ENCODE data around the gene DHFR2. TPM values are rescaled to one million over a fixed set of nuclear protein-coding genes. Genes with fewer than 3 reads are reported as not detected.
"Not testable (repeated sequence)": the region's sequence is repeated elsewhere in the genome, so short reads cannot be mapped to it uniquely, and the experiment has no call there.

The DHFR2 gene
- total RNA-seq, result 1 to 10 TPM; 6.6 to 7.8 TPM
- long read RNA-seq, transcript DHFR2-201 (2 exons, 3,927 nt), result major isoform, 5 of 7 reads
- long read RNA-seq, partial matches to known transcripts, result 0 of 7 reads
- long read RNA-seq, other reads (novel, unspliced or antisense), result 2 of 7 reads

- DNase-seq (peak; percentile 91 to 96), ATAC-seq (peak; percentile 92)
- intact Hi-C loops (cut with DNase I, micrococcal nuclease), result loop anchor here (10.0 kb wide), 2 partner anchors 48 to 88 kb away; partner anchors contain the start of gene PROS1 (in 1 of the 2)
These were observed at the start of gene DHFR2, which contains the start of gene NSUN3 for GRCh38 chr3:94062513-94063404. TSS of gene DHFR2 (minus strand) at chr3:94062916. CDS start at chr3:94061511, 1,405 bp downstream. TSS of gene NSUN3 (plus strand) at chr3:94063061. CDS start at chr3:94063127, 66 bp downstream.

- peak; percentile 64 for ATAC-seq
- DNase-seq, result no peak
- intact Hi-C loops (cut with DNase I, micrococcal nuclease), result no loop called here
These were observed 48.1 kb upstream of the DHFR2 start for GRCh38 chr3:94110854-94111253.

GRCh38 chr3:94110232-94110631 is 47.5 kb upstream of the DHFR2 start:
- ATAC-seq; intact Hi-C loops (cut with DNase I, micrococcal nuclease); DNase-seq: not testable (repeated sequence)

GRCh38 chr3:94106268-94106667 is 43.6 kb upstream of the DHFR2 start:
- ATAC-seq (no peak), DNase-seq (no peak)
- intact Hi-C loops (cut with DNase I, micrococcal nuclease), result no loop called here

GRCh38 chr3:94101860-94102259 is 39.1 kb upstream of the DHFR2 start:
- no peak for DNase-seq
- no peak for ATAC-seq
- intact Hi-C loops (cut with DNase I, micrococcal nuclease), result no loop called here

- intact Hi-C loops (cut with DNase I, micrococcal nuclease), result no loop called here
- no peak for ATAC-seq
- no peak for DNase-seq
These were observed 36.6 kb upstream of the DHFR2 start for GRCh38 chr3:94099311-94099710.

GRCh38 chr3:94098452-94098851 is 35.7 kb upstream of the DHFR2 start:
- intact Hi-C loops (cut with DNase I, micrococcal nuclease), result no loop called here
- no peak for ATAC-seq
- no peak for DNase-seq

GRCh38 chr3:94095111-94095510 is 32.4 kb upstream of the DHFR2 start:
- intact Hi-C loops (cut with DNase I, micrococcal nuclease), result no loop called here
- no peak for DNase-seq
- no peak for ATAC-seq

GRCh38 chr3:94093151-94093550 is 30.4 kb upstream of the DHFR2 start:
- ATAC-seq, result no peak
- no peak for DNase-seq
- intact Hi-C loops (cut with DNase I, micrococcal nuclease), result no loop called here

- intact Hi-C loops (cut with DNase I, micrococcal nuclease), result no loop called here
- no peak for DNase-seq
- no peak for ATAC-seq
These were observed 29.4 kb upstream of the DHFR2 start for GRCh38 chr3:94092086-94092485.

GRCh38 chr3:94089126-94089525 is 26.4 kb upstream of the DHFR2 start:
- no peak for ATAC-seq
- DNase-seq, result no peak
- intact Hi-C loops (cut with DNase I, micrococcal nuclease), result no loop called here

- no peak for ATAC-seq
- intact Hi-C loops (cut with DNase I, micrococcal nuclease), result no loop called here
- DNase-seq, result no peak
These were observed 20.5 kb upstream of the DHFR2 start for GRCh38 chr3:94083261-94083660.

GRCh38 chr3:94082391-94082937 is 19.7 kb upstream of the DHFR2 start:
- intact Hi-C loops (cut with DNase I, micrococcal nuclease), result no loop called here
- DNase-seq (no peak), ATAC-seq (no peak)

GRCh38 chr3:94081884-94082283 is 19.2 kb upstream of the DHFR2 start:
- ATAC-seq, result peak; percentile 57
- intact Hi-C loops (cut with DNase I, micrococcal nuclease), result no loop called here
- DNase-seq, result no peak

- DNase-seq (peak; percentile 33 to 56), ATAC-seq (peak; percentile 62)
- intact Hi-C loops (cut with DNase I, micrococcal nuclease), result not testable (repeated sequence)
These were observed 17.8 kb upstream of the DHFR2 start for GRCh38 chr3:94080552-94080951.

GRCh38 chr3:94076055-94076454 is 13.3 kb upstream of the DHFR2 start:
- intact Hi-C loops (cut with DNase I, micrococcal nuclease), result no loop called here
- ATAC-seq, result no peak

GRCh38 chr3:94071713-94072284 is 9.1 kb upstream of the DHFR2 start:
- ATAC-seq (no peak), DNase-seq (no peak)
- intact Hi-C loops (cut with DNase I, micrococcal nuclease), result no loop called here

More at GRCh38 chr3:94076055-94076454, 13.3 kb upstream of the DHFR2 start:
- DNase-seq, result no peak

GRCh38 chr3:94070341-94070911 is 7.7 kb upstream of the DHFR2 start:
- intact Hi-C loops (cut with DNase I, micrococcal nuclease), result no loop called here
- ATAC-seq (no peak), DNase-seq (no peak)

GRCh38 chr3:94069194-94069813 is 6.6 kb upstream of the DHFR2 start:
- DNase-seq (no peak), ATAC-seq (no peak)
- intact Hi-C loops (cut with DNase I, micrococcal nuclease), result loop anchor here (10.0 kb wide), 2 partner anchors 55 to 95 kb away; partner anchors contain the start of gene PROS1 (in 1 of the 2)
